WTC11 (cell line): ENCODE data around the gene TIMM17B. TPM values are rescaled to one million over a fixed set of nuclear protein-coding genes. Genes with fewer than 3 reads are reported as not detected.

Source experiments
- ATAC-seq: fragments of 200-7000 bp; cut with Tn5 transposase; 2 replicates; pipeline ENCODE4 v1.10.0; 2021; ENCODE audit warnings: mild to moderate bottlenecking, moderate library complexity
- CTCF ChIA-PET: fragments of 300-600 bp; sonication (Branson Sonifier 250); formaldehyde crosslinking; loops from one replicate; lab custom pipeline; 2021; ENCODE audit warnings: antibody characterized with exemption; lab: Charles Lee
- POLR2A ChIA-PET: fragments of 350-600 bp; sonication (Branson Sonifier 250); formaldehyde crosslinking; loops from one replicate; lab custom pipeline; 2021; ENCODE audit warnings: antibody characterized with exemption; lab: Charles Lee
- DNase-seq: peaks from one replicate; pipeline ENCODE4 v3.0.0; 2021; ENCODE audit warnings: low spot score
- H3K27ac Mint-ChIP-seq: 2 replicates; pipeline ENCODE4 v1.8.0; 2021; ENCODE audit warnings: mixed read lengths
- H3K27me3 Mint-ChIP-seq: 2 replicates; pipeline ENCODE4 v1.8.0; 2021; ENCODE audit warnings: low read depth, mild to moderate bottlenecking, moderate library complexity, mixed read lengths
- H3K36me3 Mint-ChIP-seq: 2 replicates; pipeline ENCODE4 v1.8.0; 2021; ENCODE audit warnings: mixed read lengths
- H3K4me1 Mint-ChIP-seq: 2 replicates; pipeline ENCODE4 v1.8.0; 2022; ENCODE audit warnings: mixed read lengths
- H3K4me3 Mint-ChIP-seq: 2 replicates; pipeline ENCODE4 v1.8.0; 2021; ENCODE audit warnings: mild to moderate bottlenecking, moderate library complexity, mixed read lengths
- H3K9me3 Mint-ChIP-seq: 2 replicates; pipeline ENCODE4 v1.8.0; 2021; ENCODE audit warnings: mixed read lengths
- CREB1 ChIP-seq: sonication (generic); formaldehyde crosslinking; IDR thresholded peaks from 2 replicates; pipeline ENCODE4 v1.8.0; 2023; ENCODE audit warnings: mild to moderate bottlenecking, missing genetic modification reagents
- ETV6 ChIP-seq: sonication (generic); formaldehyde crosslinking; IDR thresholded peaks from 2 replicates; pipeline ENCODE4 v1.8.1; 2022; ENCODE audit warnings: mild to moderate bottlenecking, missing genetic modification reagents
- FOXJ3 ChIP-seq: sonication (generic); formaldehyde crosslinking; IDR thresholded peaks from 2 replicates; pipeline ENCODE4 v1.9.0; 2021; ENCODE audit warnings: missing genetic modification reagents, mild to moderate bottlenecking, borderline replicate concordance
- GRHL2 ChIP-seq: fragments of 250-450 bp; sonication (Bioruptor Pico); IDR thresholded peaks from 2 replicates; pipeline ENCODE4 v1.8.0; 2022; ENCODE audit warnings: mild to moderate bottlenecking, moderate library complexity; ENCODE audit not compliant: insufficient replicate concordance, severe bottlenecking
- HMGA2 ChIP-seq: fragments of 250-450 bp; sonication (Bioruptor Pico); IDR thresholded peaks from 2 replicates; pipeline ENCODE4 v1.4.0; 2021; ENCODE audit warnings: mild to moderate bottlenecking, moderate library complexity
- IRF2 ChIP-seq: sonication (generic); formaldehyde crosslinking; IDR thresholded peaks from 2 replicates; pipeline ENCODE4 v1.8.0; 2022; ENCODE audit warnings: low read depth, missing genetic modification reagents, borderline replicate concordance
- MXD4 ChIP-seq: fragments of 250-450 bp; sonication (Bioruptor Pico); IDR thresholded peaks from 2 replicates; pipeline ENCODE4 v1.8.0; 2021; ENCODE audit warnings: mild to moderate bottlenecking, moderate library complexity, borderline replicate concordance
- MYBL2 ChIP-seq: sonication (generic); formaldehyde crosslinking; IDR thresholded peaks from 2 replicates; pipeline ENCODE4 v1.8.1; 2023; ENCODE audit warnings: mild to moderate bottlenecking, moderate library complexity, missing genetic modification reagents
- NR1H2 ChIP-seq: sonication (generic); formaldehyde crosslinking; IDR thresholded peaks from 2 replicates; pipeline ENCODE4 v1.9.0; 2021; ENCODE audit warnings: mild to moderate bottlenecking, moderate library complexity, missing genetic modification reagents
- SMAD4 ChIP-seq: sonication (generic); formaldehyde crosslinking; IDR thresholded peaks from 2 replicates; pipeline ENCODE4 v1.8.0; 2022; ENCODE audit warnings: mild to moderate bottlenecking, missing genetic modification reagents
- SP1 ChIP-seq: sonication (generic); formaldehyde crosslinking; conservative IDR thresholded peaks from 2 replicates; pipeline ENCODE4 v1.8.1; 2022; ENCODE audit warnings: missing genetic modification reagents
- ZNF121 ChIP-seq: sonication (generic); formaldehyde crosslinking; IDR thresholded peaks from 2 replicates; pipeline ENCODE4 v1.8.0; 2023; ENCODE audit warnings: missing genetic modification reagents
- ZNF423 ChIP-seq: fragments of 250-450 bp; sonication (Bioruptor Pico); IDR thresholded peaks from 2 replicates; pipeline ENCODE4 v2.1.2; 2022; ENCODE audit warnings: mild to moderate bottlenecking, moderate library complexity
- ZNF671 ChIP-seq: fragments of 250-450 bp; sonication (Bioruptor Pico); IDR thresholded peaks from 2 replicates; pipeline ENCODE4 v1.8.0; 2021; ENCODE audit warnings: mild to moderate bottlenecking
- total RNA-seq: library from RNA; stranded (reverse); gene quantifications from 3 replicates; pipeline ENCODE4 v1.2.3, GENCODE V29; 2021
- TF ChIP-seq, protein P1 (sequence below): fragments of 250-450 bp; sonication (Bioruptor Pico); IDR thresholded peaks from 2 replicates; pipeline ENCODE4 v2.1.2; 2022; ENCODE audit warnings: mild to moderate bottlenecking, moderate library complexity
- TF ChIP-seq, protein P2 (sequence below): sonication (generic); formaldehyde crosslinking; IDR thresholded peaks from 2 replicates; pipeline ENCODE4 v1.8.0; 2022; ENCODE audit warnings: mild to moderate bottlenecking, missing genetic modification reagents
- TF ChIP-seq, protein P3 (sequence below): sonication (generic); formaldehyde crosslinking; IDR thresholded peaks from 2 replicates; pipeline ENCODE4 v1.8.1; 2023; ENCODE audit warnings: mild to moderate bottlenecking, missing genetic modification reagents, moderate library complexity
- TF ChIP-seq, protein P4 (sequence below): sonication (generic); formaldehyde crosslinking; IDR thresholded peaks from 2 replicates; pipeline ENCODE4 v1.8.1; 2022; ENCODE audit warnings: low read depth, missing genetic modification reagents, borderline replicate concordance
- TF ChIP-seq, protein P5 (sequence below): sonication (generic); formaldehyde crosslinking; IDR thresholded peaks from 2 replicates; pipeline ENCODE4 v1.8.0; 2022; ENCODE audit warnings: mild to moderate bottlenecking, missing genetic modification reagents
- TF ChIP-seq, protein P6 (sequence below): fragments of 250-450 bp; sonication (Bioruptor Pico); conservative IDR thresholded peaks from 2 replicates; pipeline ENCODE4 v1.9.0; 2021; ENCODE audit warnings: mild to moderate bottlenecking

Gene TIMM17B
- total RNA-seq, 1 experiment from 2014 or later = 99.6 TPM

DNA sequence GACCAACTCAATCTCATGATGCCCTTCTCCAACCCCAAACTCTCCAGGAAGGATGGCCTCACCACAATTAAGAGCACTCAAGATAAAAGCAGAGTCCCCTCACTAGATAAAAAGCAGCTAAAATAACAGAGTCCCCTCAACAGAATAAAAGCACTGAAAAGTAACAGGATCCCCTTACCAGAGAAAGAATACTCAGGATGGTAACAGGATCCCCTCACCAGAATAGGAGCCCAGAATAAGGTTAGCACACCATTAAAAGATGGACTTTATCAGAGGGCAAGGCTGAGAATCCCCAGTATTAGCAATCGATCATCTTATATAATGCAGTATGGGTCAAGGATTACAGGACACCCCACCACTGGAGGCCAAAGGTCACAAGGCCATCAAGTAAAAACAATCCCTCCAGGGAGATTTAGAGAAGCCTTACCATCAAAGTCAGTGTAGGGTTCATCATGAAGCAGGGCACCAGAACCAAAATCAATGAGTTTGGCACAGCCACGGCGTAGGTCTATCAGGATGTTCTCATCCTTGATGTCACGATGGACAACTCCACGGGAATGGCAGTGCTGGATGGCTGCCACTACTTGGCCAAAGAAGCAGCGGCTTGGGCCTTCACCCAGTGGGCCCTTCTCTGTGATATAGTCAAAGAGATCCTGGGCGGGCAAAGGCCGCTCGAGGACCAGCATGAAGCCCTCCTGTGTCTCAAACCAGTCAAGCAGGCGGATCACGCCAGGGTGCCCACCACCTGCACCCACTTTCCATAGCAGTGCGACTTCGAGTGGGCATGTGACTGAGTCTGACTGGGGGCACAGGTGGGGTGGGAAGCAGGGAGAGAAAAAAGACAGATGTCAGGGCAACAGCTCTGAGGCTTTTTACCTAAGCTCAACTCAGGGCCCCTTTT is 17.3 kb upstream of the TIMM17B start:
- H3K27me3 Mint-ChIP-seq = no peaks in the 10 kb centered on the region
- H3K27ac Mint-ChIP-seq = peak overlapping the region; percentile 74
- ChIA-PET POLR2A (no interaction called here), CTCF (interaction anchor here (0.6 to 1.1 kb wide), 3 partner anchors 17 to 26 kb away, joined by 3 to 4 read pairs (median 3); partner anchors contain the start of genes PQBP1 and TIMM17B)
- H3K4me3 Mint-ChIP-seq = peak overlapping the region; percentile 93
- peaks cover 39% of the 10 kb centered on the region for H3K4me1 Mint-ChIP-seq
- H3K36me3 Mint-ChIP-seq = peaks cover 57% of the 10 kb centered on the region
- H3K9me3 Mint-ChIP-seq = no peaks in the 10 kb centered on the region
- DNase-seq (no peak), ATAC-seq (no peak)
- TF ChIP-seq MYBL2 (CRISPR knock-in tag) (no peak), HMGA2 (CRISPR knock-in tag) (no peak), CREB1 (no peak), FOXJ3 (CRISPR knock-in tag) (no peak), IRF2 (CRISPR knock-in tag) (no peak), NR1H2 (no peak), ETV6 (CRISPR knock-in tag) (no peak), ZNF121 (no peak), SP1 (CRISPR knock-in tag) (no peak), ZNF423 (CRISPR knock-in tag) (no peak), MXD4 (no peak), GRHL2 (CRISPR knock-in tag) (no peak), ZNF671 (CRISPR knock-in tag) (no peak), SMAD4 (CRISPR knock-in tag) (no peak)
- TF ChIP-seq, protein P1, sequence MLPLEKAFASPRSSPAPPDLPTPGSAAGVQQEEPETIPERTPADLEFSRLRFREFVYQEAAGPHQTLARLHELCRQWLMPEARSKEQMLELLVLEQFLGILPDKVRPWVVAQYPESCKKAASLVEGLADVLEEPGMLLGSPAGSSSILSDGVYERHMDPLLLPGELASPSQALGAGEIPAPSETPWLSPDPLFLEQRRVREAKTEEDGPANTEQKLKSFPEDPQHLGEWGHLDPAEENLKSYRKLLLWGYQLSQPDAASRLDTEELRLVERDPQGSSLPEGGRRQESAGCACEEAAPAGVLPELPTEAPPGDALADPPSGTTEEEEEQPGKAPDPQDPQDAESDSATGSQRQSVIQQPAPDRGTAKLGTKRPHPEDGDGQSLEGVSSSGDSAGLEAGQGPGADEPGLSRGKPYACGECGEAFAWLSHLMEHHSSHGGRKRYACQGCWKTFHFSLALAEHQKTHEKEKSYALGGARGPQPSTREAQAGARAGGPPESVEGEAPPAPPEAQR (CRISPR knock-in tag) = no peak
- TF ChIP-seq, protein P2, sequence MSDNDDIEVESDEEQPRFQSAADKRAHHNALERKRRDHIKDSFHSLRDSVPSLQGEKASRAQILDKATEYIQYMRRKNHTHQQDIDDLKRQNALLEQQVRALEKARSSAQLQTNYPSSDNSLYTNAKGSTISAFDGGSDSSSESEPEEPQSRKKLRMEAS (CRISPR knock-in tag) = no peak
- TF ChIP-seq, protein P3, sequence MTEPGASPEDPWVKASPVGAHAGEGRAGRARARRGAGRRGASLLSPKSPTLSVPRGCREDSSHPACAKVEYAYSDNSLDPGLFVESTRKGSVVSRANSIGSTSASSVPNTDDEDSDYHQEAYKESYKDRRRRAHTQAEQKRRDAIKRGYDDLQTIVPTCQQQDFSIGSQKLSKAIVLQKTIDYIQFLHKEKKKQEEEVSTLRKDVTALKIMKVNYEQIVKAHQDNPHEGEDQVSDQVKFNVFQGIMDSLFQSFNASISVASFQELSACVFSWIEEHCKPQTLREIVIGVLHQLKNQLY (CRISPR knock-in tag) = no peak
- TF ChIP-seq, protein P4, sequence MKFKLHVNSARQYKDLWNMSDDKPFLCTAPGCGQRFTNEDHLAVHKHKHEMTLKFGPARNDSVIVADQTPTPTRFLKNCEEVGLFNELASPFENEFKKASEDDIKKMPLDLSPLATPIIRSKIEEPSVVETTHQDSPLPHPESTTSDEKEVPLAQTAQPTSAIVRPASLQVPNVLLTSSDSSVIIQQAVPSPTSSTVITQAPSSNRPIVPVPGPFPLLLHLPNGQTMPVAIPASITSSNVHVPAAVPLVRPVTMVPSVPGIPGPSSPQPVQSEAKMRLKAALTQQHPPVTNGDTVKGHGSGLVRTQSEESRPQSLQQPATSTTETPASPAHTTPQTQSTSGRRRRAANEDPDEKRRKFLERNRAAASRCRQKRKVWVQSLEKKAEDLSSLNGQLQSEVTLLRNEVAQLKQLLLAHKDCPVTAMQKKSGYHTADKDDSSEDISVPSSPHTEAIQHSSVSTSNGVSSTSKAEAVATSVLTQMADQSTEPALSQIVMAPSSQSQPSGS (CRISPR knock-in tag) = no peak
- TF ChIP-seq, protein P5, sequence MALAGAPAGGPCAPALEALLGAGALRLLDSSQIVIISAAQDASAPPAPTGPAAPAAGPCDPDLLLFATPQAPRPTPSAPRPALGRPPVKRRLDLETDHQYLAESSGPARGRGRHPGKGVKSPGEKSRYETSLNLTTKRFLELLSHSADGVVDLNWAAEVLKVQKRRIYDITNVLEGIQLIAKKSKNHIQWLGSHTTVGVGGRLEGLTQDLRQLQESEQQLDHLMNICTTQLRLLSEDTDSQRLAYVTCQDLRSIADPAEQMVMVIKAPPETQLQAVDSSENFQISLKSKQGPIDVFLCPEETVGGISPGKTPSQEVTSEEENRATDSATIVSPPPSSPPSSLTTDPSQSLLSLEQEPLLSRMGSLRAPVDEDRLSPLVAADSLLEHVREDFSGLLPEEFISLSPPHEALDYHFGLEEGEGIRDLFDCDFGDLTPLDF (CRISPR knock-in tag) = no peak
- TF ChIP-seq, protein P6, sequence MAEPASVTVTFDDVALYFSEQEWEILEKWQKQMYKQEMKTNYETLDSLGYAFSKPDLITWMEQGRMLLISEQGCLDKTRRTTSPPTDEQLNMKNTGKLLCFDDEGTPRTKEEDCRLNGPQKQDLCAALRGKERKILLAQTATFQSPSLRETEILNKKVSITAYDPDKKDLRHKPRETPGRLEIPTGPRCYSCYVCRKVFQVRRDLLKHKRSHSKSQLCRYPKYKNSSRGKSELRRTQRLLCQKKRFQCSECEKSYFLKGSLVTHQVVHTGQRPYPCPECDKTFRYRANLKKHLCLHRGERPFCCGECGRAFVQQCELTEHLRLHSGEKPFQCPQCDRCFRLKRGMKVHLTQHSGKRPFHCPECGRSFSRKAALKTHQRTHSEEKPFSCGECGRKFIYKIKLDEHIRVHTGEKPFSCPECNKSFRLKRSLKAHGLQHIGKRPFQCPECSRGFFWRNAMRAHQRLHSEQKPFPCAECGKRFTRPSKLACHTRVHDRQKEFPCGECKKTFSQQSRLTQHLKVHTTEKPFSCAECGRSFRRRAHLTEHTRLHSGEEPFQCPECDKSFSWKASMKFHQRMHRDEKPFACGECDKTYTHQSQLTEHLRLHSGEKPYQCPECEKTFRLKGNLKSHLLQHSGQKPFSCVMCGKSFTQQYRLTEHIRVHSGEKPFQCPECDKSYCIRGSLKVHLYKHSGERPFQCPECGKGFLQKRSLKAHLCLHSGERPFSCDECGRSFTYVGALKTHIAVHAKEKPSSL (CRISPR knock-in tag) = no peak
